Suppressor macrophage (primary cell): Measurements from ENCODE around the gene ZNF229.
"Not testable (repeated sequence)": the region's sequence is repeated elsewhere in the genome, so short reads cannot be mapped to it uniquely, and the experiment has no call there.

ENCODE experiments used
- DNase-seq, 4 experiments: peaks; one replicate each; pipeline ENCODE4 v3.0.0-alpha.2; 2020 to 2022
- total RNA-seq, 17 experiments: gene quantifications; one replicate each; lab custom pipeline; 2026; ENCODE audit warnings: mixed read lengths in 6 of 17, inconsistent platforms in 3 of 17; lab: John Stamatoyannopoulos, UW

Gene ZNF229
- 0.20 to 4.8 (median 1.2) reads per million in 17 experiments for total RNA-seq

DNA sequence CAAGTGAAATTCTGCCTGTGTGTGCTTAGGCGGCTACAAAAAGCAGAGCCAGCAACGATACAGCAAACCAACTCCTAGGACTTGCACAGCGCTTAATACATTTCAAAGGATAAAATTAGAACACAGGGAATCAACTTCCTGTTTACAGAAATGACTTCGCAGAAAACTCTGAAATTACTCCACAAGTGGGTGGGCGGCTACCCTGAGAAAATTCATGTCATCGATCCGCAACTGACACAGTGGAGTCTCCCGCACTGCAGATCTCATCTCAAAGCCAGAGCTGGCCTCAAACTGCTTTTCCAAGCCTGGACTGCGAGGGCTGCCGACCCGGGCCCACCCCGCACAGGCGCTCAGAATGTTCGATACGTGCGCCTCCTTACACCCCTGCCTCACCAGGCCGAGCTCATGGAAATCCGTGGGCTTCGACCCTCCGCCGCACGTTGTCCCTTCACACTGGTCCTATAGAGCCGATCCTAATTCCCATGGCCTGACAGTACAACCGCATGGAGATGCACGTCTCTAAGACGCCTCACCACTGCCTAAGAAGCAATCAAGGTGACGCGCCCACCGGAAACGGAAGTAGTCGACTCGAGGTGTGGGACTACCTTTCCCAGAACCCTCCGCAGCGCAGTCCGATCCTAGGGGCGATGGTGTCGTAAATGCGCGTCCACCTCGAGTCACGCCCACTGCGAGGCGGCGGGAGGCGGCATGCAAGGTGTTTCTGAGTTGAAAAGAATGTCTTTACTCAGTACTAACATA is at the start of gene ZNF229:
ZNF229 (minus strand) TSS at position 557 of the 759 bp plus-strand sequence. CDS start 5,625 bp downstream, outside the sequence.
- DNase-seq = peak; percentile 64 to 79 (median 76)

DNA sequence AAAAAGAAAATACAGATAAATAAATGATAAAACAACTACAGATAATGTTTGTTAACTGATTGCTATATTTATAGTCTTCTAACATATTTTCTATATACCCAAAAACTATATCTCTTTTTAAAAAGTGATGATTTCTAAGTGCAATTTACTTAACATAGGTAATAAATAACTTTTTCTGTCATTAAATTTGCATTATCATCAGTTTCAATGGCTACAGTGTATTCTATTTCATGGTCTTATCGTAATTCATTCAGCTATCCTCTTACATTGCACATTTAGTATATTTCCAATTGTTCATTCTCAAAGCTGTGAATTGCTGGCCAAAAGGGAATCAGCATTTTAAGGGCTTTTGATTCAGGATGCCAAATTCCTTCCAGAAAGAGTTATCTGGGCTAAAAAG is 48.4 kb upstream of the ZNF229 start:
- no peak for DNase-seq

DNA sequence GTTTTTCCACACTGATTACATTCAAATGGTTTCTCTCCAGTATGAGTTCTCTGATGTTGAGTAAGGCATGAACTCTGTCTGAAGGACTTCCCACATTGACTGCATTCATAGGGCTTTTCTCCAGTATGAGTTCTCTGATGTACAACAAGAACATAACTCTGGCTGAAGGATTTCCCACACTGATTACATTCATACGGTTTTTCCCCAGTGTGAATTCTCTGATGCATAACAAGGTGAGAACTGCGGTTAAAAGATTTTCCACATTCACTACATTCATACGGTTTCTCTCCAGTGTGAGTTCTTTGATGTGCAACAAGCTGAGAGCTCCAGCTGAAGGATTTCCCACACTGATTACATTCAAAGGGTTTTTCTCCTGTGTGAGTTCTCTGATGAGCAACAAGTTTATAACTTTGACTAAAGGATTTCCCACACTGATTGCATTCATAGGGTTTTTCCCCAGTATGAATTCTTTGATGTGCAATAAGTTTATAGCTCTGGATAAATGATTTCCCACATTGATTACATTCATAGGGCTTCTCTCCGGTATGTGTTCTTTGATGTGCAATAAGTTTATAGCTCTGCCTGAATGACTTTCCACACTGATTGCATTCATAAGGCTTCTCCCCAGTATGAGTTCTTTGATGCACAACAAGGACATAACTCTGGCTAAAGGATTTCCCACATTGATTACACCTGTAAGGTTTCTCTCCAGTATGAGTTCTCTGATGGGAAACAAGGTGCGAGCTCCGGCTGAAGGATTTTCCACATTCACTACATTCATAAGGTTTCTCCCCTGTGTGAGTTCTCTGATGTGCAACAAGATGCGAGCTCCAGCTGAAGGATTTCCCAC is 28.5 kb upstream of the ZNF229 start:
- peak; percentile 9 to 33 (median 25) for DNase-seq

DNA sequence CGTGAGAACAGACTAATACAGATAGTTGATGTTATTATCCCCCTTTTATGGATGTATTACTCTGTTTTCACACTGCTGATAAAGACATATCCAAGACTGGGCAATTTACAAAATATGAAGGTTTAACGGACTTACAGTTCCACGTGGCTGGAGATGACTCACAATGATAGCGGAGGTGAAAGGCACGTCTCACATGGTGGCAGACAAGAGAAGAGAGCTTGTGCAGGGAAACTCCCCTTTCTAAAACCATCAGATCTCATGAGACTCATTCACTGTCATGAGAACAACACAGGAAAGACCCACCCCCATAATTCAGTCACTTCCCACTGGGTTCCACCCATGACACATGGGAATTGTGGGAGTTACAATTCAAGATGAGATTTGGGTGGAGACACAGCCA is 20.5 kb upstream of the ZNF229 start:
- DNase-seq = not testable (repeated sequence)

DNA sequence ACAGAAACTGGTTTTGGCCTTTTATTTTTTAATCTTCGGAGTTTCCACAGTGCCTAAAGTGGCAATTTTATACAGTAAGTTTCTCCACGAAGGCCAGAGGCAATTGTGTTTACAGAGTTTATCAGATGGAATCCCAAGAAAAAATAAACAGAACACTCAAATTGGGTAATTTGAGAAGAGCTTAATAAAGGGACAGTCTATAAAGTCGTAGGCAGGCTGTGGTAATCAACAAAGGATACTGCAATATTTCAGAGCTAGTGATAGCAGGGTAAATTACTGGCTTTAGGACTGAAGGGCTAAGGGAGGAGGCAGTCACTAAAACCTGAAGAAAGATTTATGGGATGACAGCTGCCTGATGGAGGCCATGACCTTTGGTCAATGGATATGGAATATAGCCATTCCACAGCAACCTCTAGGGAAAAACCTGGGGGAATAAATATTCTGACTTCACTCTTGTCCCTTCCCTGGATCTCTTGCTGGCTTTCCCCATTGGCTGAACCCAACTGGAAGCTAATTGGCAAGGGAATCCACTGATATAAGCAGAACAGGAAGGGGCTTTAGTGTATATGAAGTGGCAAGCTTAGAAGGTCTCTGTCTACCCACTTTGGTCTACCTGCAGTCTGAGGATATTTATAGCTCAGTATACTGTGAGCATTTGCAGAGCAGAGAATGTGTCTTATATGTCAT is 14.5 kb upstream of the ZNF229 start:
- DNase-seq = not testable (repeated sequence)

DNA sequence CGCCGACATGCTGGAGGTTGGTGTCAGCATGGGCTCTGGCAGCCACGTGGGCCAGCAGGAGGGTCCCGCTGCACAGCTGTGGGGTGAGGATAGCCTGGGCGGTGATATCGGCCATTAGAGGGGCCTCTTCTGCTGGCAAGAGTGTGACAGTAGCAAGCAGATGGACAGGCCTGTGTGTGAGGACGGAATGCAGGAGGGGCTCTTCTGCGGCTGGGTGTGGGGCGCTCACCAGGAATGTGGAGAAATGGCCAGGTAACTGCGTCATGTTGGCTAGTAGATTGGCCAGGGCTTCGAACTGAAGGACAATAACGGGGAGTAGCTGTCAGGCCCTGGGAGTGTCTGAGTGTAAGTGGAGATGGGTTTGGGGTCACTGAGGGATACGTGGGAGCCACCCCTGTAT is 7.7 kb upstream of the ZNF229 start:
- DNase-seq = not testable (repeated sequence)

DNA sequence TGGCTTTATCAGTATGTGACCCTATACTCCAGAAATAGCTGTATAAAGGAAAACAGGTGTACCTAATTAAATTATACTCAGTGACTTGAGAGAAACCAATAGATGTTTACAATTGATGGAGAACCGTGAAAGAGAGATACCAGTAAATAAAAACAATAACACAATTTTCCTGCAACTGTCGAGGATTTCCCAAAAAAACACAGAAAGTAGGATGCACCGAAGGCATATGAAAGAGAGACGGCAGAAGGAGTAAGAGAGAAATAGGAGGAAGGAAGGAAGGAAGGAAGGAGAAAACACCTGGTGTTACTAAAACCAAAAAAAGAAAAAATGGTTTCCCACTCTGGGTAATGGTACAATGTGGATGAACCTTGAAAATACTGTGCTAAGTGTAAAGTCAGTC is 6.8 kb upstream of the ZNF229 start:
- DNase-seq = no peak

DNA sequence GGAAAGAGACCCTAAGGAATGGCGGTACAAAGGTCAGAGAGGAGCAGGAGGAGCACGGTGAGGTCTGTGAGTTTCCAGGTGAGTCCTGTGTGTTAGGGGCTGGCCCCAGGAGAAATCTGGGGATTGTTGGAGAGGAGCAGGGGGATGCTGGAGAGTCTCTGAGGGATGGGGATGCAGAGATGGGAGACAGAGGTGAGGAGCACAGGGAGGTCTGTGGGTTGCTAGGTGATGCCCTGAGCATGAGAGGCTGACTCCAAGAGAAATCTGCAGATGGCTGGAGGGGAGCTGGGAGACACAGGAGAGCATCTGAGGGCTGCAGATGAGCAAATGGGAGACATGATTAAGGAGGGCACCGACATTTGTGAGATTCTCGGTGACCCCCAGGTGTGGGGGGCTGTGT is 4.1 kb upstream of the ZNF229 start:
- DNase-seq = no peak

DNA sequence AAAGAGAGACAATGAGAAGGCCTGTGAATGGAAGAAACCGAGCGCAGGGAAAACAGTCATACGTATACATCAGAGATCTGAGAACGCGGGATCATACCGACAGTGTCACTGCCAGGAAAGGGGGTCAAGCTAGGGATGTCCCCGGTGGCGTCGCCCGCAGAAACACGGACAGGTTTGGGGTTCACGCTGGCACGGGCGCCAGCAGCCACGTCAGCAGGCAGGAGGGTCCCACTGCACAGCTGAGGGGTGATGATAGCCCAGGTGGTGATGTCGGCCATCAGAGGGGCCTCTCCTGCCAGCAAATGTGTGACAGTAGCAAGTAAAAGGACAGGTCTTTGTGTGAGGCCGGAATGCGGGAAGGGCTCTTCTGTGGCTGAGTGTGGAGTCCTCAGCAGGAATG is 3.4 kb upstream of the ZNF229 start:
- DNase-seq = no peak

DNA sequence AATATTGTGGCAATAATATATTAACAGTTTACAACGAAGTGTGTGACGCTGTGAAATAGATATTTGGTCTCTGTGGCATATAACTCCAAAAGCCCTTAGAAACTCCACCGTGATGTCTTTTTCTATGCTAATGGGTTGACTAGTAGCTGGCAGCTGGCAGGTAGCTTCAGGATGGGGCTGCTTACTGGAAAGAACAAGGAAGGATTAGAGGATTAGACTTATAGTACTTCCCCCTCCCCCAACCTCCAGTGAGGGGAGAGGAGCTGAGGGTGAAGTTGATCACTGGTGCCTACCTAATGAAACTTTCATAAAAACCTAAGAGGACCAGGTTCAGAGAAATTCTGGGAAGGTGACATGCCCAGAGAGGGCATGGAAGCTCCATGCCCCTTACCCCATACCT is 9.8 kb downstream of the ZNF229 start:
- no peak for DNase-seq

DNA sequence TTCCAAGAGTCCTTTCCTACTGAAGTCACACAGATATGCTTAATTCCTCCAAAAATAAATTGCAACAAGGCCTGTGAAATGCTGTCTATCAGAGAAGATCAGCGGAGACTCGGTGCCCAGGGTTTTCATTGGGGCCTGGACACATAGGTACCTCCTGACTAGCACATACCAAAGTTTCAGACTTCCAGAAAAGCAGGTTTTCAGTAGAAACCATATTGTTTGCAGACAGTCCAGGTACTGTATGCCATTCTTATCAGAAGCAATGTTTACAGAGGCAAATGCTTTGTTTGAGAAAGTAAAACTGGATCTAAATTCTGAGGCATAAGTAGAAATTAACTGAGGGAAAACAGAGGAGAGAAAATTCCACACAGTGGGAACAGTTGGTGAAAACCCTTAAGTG is 12.8 kb downstream of the ZNF229 start:
- no peak for DNase-seq

DNA sequence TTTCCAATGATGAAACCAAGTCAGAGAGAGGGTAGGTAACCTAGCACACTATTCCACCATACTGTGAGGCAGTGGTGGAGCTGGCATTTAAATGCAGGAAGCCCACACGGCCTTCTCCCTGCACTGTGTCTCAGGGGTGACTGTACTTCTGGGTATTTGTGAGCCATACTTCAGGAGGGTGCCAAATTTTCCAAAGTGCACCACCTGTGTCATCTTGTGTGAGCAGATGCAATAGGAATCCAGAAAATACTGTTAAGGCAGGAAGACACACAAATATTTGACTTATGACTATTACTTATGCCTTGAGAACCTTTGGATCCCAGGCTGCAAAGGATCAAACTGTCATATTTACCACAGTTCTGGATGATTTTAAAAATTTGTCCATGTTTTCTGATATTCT is 17.3 kb downstream of the ZNF229 start:
- DNase-seq = no peak

DNA sequence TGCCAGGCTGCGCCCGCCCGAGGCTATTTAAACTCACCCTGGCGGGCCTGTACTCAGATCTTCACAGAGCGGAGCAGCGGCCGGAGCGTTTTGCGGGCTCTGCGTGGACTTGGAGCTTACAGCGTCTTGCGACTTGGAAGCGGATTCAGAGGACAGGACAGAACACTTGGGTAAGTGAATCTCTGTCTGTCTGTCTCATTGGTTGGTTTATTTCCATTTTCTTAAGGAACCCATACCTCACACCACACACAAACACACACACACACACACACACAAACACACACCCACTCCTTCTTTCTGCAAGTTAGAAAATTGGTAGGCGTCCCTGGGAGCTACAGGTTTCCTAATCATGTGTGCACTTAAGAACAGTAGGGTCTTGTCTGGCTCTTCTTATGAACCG is 32.7 kb downstream of the ZNF229 start:
- DNase-seq = not testable (repeated sequence)

DNA sequence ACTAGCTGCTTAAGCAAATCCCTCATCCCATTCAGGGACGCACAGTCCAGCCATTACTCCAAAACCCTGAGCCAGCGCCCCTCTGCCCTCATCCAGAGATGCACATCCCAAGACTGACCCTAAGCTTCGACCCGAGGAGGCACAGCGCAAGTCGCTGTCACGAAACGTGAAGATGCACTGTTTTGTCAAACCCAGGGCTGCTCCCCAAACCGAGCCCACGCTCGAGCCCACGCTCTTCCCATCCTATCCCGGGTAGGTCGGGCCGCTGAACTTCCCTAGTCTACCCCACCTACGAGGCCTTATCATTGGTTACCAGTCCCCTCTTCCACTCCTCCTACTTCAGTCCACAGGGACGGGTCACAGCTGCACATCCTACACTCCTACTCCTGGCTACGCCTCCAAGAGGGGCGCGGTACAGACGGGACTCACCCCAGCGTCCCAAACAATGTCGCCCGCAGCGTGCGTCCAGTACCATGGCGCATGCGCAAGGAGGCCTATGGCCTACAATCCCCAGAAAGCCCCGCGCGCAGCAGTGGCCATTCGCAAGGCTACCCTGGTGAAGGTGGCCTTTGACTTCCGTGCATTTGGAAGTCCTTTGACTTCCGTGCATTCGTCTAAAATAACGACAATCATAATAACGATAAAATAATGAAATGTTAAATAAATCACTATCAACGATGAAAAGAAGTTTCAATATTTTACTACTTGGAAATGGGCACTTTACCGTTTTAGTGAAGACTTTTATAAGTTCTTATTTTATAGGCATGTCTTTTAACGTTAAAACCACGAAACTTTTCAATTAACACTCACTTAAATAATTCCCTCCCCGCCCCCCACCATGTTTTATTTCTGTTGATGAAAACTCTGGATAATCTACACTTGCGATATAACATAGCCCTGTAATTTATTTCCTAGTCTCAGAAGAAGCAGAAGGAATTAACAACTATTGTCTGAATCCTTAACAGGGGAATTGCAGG is 46.8 kb downstream of the ZNF229 start, which contains the start of gene ZNF285:
ZNF285 (minus strand) TSS at position 470 of the 977 bp plus-strand sequence. CDS start 4,395 bp downstream, outside the sequence.
- DNase-seq = peak; percentile 96 to 98 (median 96)

DNA sequence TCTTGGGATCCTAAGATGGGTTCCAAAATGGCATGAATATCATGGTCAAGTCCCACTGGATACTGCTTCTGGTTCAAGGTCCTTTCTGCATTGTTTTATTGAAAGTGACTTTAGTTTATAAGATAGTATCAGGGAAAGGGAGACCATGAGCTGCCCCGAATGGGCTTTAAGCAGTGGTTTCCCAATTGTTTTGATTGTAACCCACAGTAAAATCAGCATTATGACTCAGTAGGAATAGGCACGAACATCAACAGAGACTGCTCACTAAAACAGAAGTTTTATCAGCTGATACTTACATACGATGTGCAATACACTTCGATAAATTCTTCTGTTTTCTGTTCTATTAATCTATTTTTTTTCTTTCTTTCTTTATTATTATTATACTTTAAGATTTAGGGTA is 59.0 kb downstream of the ZNF229 start:
- DNase-seq = not testable (repeated sequence)
